CD14-positive monocyte (primary cell): Measurements from ENCODE around the gene PHPT1. TPM values are rescaled to one million over a fixed set of nuclear protein-coding genes. Genes with fewer than 3 reads are reported as not detected.
"Not testable (repeated sequence)": the region's sequence is repeated elsewhere in the genome, so short reads cannot be mapped to it uniquely, and the experiment has no call there.

ENCODE experiments used
- DNase-seq, 3 donors: peaks; one replicate each; pipeline ENCODE4 v3.0.0-alpha.2; 2011 to 2022
- H2AFZ ChIP-seq: 2 replicates; pipeline ENCODE4 v1.6.0; 2012; ENCODE audit warnings: mild to moderate bottlenecking, low read depth, low read length, inconsistent platforms; ENCODE audit not compliant: insufficient read depth, poor library complexity, severe bottlenecking
- H3K27ac ChIP-seq, 2 donors: 1 replicate in 1 of 2; 2 replicates in 1 of 2; pipeline ENCODE4 v1.5.1; 2012 to 2013; ENCODE audit warnings: low read length in 2 of 2, control low read depth in 1 of 2, inconsistent platforms in 1 of 2, low read depth in 1 of 2, mild to moderate bottlenecking in 1 of 2
- H3K27me3 ChIP-seq, 2 donors: one replicate each; pipeline versions ENCODE4 v1.6.0 to v1.6.1; 2011 to 2013; ENCODE audit warnings: low read length in 2 of 2; ENCODE audit not compliant: control insufficient read depth in 2 of 2, insufficient read depth in 2 of 2
- H3K36me3 ChIP-seq, 2 donors: replicated peaks in 1 of 2; 1 replicate in 1 of 2; 2 replicates in 1 of 2; pipeline versions ENCODE4 v1.5.1 to v1.6.1; 2012 to 2013; ENCODE audit warnings: low read length in 2 of 2, control low read depth in 1 of 2, inconsistent platforms in 1 of 2, mild to moderate bottlenecking in 1 of 2; ENCODE audit not compliant: insufficient read depth in 2 of 2, control insufficient read depth in 1 of 2
- H3K4me1 ChIP-seq, 2 donors: 1 replicate in 1 of 2; 2 replicates in 1 of 2; pipeline versions ENCODE4 v1.5.1 to v1.6.1; 2012 to 2013; ENCODE audit warnings: low read length in 2 of 2, control low read depth in 1 of 2, inconsistent platforms in 1 of 2, mild to moderate bottlenecking in 1 of 2, moderate library complexity in 1 of 2; ENCODE audit not compliant: insufficient read depth in 2 of 2, control insufficient read depth in 1 of 2
- H3K4me2 ChIP-seq: replicated peaks from 2 replicates; pipeline ENCODE3; 2012; ENCODE audit warnings: low read length, moderate library complexity, mild to moderate bottlenecking; ENCODE audit not compliant: poor library complexity, severe bottlenecking; ENCODE audit errors: extremely low read depth
- H3K4me3 ChIP-seq, 3 experiments: fragments of 200-600 bp in 1 of 3; sonication (generic) in 1 of 3; replicated peaks in 1 of 3; 1 replicate in 2 of 3; 2 replicates in 1 of 3; pipeline ENCODE4 v1.5.1; 2011 to 2013; ENCODE audit warnings: low read length in 3 of 3, mild to moderate bottlenecking in 3 of 3, control low read depth in 2 of 3, low read depth in 2 of 3, inconsistent platforms in 1 of 3, moderate library complexity in 1 of 3
- H3K79me2 ChIP-seq: 2 replicates; pipeline ENCODE4 v1.6.0; 2012; ENCODE audit warnings: mild to moderate bottlenecking, control low read depth, inconsistent platforms, low read length, moderate library complexity; ENCODE audit not compliant: insufficient read depth
- H3K9ac ChIP-seq: 2 replicates; pipeline ENCODE4 v1.6.0; 2017; ENCODE audit warnings: low read length, mild to moderate bottlenecking; ENCODE audit not compliant: insufficient read depth, poor library complexity, severe bottlenecking
- H3K9me3 ChIP-seq, 2 donors: replicated peaks in 1 of 2; 1 replicate in 1 of 2; 2 replicates in 1 of 2; pipeline versions ENCODE4 v1.5.1 to v1.6.1; 2012 to 2013; ENCODE audit warnings: low read length in 2 of 2, control low read depth in 1 of 2; ENCODE audit not compliant: control insufficient read depth in 1 of 2, insufficient read depth in 1 of 2
- H4K20me1 ChIP-seq: 2 replicates; pipeline ENCODE4 v1.6.0; 2012; ENCODE audit warnings: mild to moderate bottlenecking, low read length, control low read depth, moderate library complexity; ENCODE audit not compliant: insufficient read depth
- H3K27ac Mint-ChIP-seq, 7 donors: one replicate each; pipeline ENCODE4 v1.8.0; 2020; ENCODE audit warnings: mild to moderate bottlenecking in 7 of 7, mixed read lengths in 7 of 7, moderate library complexity in 6 of 7, inconsistent platforms in 2 of 7
- H3K27me3 Mint-ChIP-seq, 3 donors: one replicate each; pipeline ENCODE4 v1.8.0; 2021 to 2022; ENCODE audit warnings: low read depth in 3 of 3, mild to moderate bottlenecking in 3 of 3, mixed read lengths in 3 of 3, moderate library complexity in 3 of 3, inconsistent platforms in 1 of 3
- H3K36me3 Mint-ChIP-seq, 2 donors: one replicate each; pipeline ENCODE4 v1.8.0; 2020; ENCODE audit warnings: mixed read lengths in 2 of 2, inconsistent platforms in 1 of 2, mild to moderate bottlenecking in 1 of 2
- H3K4me1 Mint-ChIP-seq: one replicate; pipeline ENCODE4 v1.8.0; 2020; ENCODE audit warnings: mild to moderate bottlenecking, mixed read lengths
- H3K4me3 Mint-ChIP-seq, 2 donors: one replicate each; pipeline ENCODE4 v1.8.0; 2020; ENCODE audit warnings: mild to moderate bottlenecking in 2 of 2, mixed read lengths in 2 of 2, moderate library complexity in 1 of 2
- H3K9me3 Mint-ChIP-seq, 7 donors: one replicate each; pipeline ENCODE4 v1.8.0; 2020 to 2022; ENCODE audit warnings: mixed read lengths in 7 of 7, mild to moderate bottlenecking in 6 of 7, moderate library complexity in 6 of 7, inconsistent platforms in 2 of 7
- CTCF ChIP-seq: fragments of 200-600 bp; IDR thresholded peaks from one replicate; pipeline ENCODE4 v1.8.0; 2022; ENCODE audit warnings: antibody characterized with exemption, mild to moderate bottlenecking
- WGBS: methylation state at CpG from one replicate; pipeline ENCODE4 v1.1.5; 2013; ENCODE audit warnings: missing lambda C conversion rate; ENCODE audit not compliant: insufficient coverage; 5-methylcytosine and 5-hydroxymethylcytosine counted together
- intact Hi-C, 2 donors: fragments of 100-400 bp; cut with micrococcal nuclease; formaldehyde crosslinking; loops; one replicate each; pipeline versions ENCODE4 v1.15.0 to v1.15.1; 2023
- polyA plus RNA-seq, 3 donors: library from polyadenylated mRNA; depleted of rRNA in 1 of 3; unstranded in 2 of 3; stranded (reverse) in 1 of 3; fragments of 300-500 nt in 2 of 3; fragments of >200 nt in 1 of 3; fragmentation: Illumina TruSeq in 2 of 3; gene quantifications; 1 replicate in 2 of 3; 2 replicates in 1 of 3; pipeline ENCODE4 v1.2.3, GENCODE V29; 2012 to 2021

Gene PHPT1
- polyA plus RNA-seq, 3 donors, result 70.0 to 163 (median 94.3) TPM

GRCh38 chr9:136832581-136832980 is 16.6 kb upstream of the PHPT1 start:
- H3K9me3 ChIP-seq, result no peaks in the 10 kb centered on the region
- Mint-ChIP-seq H3K36me3 (peaks cover 39 to 81% of the 10 kb centered on the region in 2 donors), H3K4me1 (no peaks in the 10 kb centered on the region), H3K9me3 (peaks cover 0 to 1% (median 0%) of the 10 kb centered on the region in 7 donors), H3K4me3 (no peak overlapping the region), H3K27me3 (peaks cover 0 to 2% (median 0%) of the 10 kb centered on the region in 3 donors), H3K27ac (peak overlapping the region in 1 of 7 donors; percentile 25)
- no peak overlapping the region for H2AFZ ChIP-seq
- H3K4me3 ChIP-seq, result no peak overlapping the region
- WGBS, result 98% methylated on average over 8 of the region's 9 CpGs
- no peaks in the 10 kb centered on the region for H3K27me3 ChIP-seq
- no peak overlapping the region for H3K27ac ChIP-seq
- no peak overlapping the region for H3K4me2 ChIP-seq
- H3K79me2 ChIP-seq, result no peaks in the 10 kb centered on the region
- TF ChIP-seq CTCF, result no peak
- peaks cover 64 to 76% of the 10 kb centered on the region in 2 donors for H3K36me3 ChIP-seq
- H4K20me1 ChIP-seq, result no peaks in the 10 kb centered on the region
- H3K9ac ChIP-seq, result no peak overlapping the region
- intact Hi-C loops, result no loop called here
- DNase-seq, result no peak
- no peaks in the 10 kb centered on the region for H3K4me1 ChIP-seq

DNA sequence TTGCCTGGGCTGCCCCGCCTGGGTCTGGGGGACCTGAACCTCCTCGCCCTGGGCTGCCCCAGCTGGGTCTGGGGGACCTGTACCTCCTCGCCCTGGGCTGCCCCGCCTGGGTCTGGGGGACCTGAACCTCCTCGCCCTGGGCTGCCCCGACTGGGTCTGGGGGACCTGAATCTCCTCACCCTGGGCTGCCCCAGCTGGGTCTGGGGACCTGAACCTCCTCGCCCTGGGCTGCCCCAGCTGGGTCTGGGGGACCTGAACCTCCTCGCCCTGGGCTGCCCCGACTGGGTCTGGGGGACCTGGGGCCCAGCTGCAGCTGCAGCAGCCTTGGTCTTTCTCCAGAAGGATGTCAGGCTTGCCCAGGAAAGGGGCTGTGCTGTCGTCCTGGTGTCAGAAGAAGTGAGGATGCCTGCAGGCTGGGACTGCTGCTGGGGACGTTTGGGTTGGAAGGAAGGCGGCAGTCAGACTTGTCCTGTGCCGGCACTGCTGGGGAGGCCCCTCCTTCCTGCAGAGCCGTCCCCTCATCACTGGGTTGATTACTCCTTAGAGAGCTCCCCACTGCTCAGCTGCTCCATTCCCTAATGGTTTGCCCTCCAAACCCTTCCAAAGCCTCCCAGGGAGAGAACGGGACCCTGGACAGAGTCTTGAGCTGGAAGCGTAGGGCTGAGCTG is 15.7 kb upstream of the PHPT1 start:
- H3K9me3 ChIP-seq, H3K4me1 Mint-ChIP-seq, H3K4me1 ChIP-seq, H3K4me3 Mint-ChIP-seq, H3K4me2 ChIP-seq, H3K9ac ChIP-seq, H3K27ac ChIP-seq, H3K9me3 Mint-ChIP-seq, H3K4me3 ChIP-seq, intact Hi-C loops, H2AFZ ChIP-seq, H3K79me2 ChIP-seq, H3K27me3 ChIP-seq, H3K27me3 Mint-ChIP-seq, DNase-seq, H4K20me1 ChIP-seq, H3K27ac Mint-ChIP-seq: not testable (repeated sequence)
- 93% methylated on average over 10 of the region's 16 CpGs for WGBS
- H3K36me3 ChIP-seq, result peaks cover 56 to 71% of the 10 kb centered on the region in 2 donors
- H3K36me3 Mint-ChIP-seq, result peaks cover 42 to 80% of the 10 kb centered on the region in 2 donors
